Effector CD4-positive, alpha-beta T cell (primary cell): ENCODE results near the gene IL27RA.
"Not testable (repeated sequence)": the region's sequence is repeated elsewhere in the genome, so short reads cannot be mapped to it uniquely, and the experiment has no call there.

Source experiments
- DNase-seq: peaks from one replicate; pipeline ENCODE4 v3.0.0-alpha.2; 2020

Gene IL27RA

DNA sequence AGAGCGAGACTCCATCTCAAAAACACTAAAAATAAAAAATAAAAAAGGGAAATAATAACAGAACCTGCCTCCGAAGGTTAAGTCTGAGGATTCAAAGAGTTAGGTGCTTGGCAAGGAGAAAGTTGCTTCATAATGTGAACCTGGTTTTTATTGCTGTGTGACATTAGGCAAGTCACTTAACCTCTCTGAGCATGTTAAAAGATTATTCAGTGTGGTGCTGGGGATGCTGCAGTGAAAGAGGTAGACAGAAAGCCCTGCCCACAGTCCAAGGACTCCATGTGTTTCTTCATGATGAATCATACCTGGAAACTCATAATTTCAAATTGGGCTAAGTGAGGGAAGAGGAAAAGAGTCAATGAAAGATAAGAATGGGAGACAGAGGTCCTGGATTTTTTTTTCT is 2.4 kb downstream of the IL27RA start:
- no peak for DNase-seq

DNA sequence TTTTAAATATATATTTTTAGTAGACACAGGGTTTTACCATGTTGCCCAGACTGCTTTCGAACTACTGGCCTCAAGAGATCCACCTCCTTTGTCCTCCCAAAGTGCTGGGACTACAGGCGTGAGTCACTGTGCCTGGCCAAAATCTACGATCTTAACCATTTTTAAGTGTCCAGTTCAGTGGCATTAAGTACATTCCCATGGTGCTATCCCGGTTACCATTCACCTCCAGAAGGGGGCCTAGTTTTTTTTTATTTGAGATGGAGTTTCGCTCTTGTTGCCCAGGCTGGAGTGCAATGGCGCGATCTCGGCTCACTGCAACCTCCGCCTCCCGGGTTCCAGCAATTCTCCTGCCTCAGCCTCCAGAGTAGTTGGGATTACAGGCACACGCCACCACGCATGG is 3.6 kb downstream of the IL27RA start:
- DNase-seq: not testable (repeated sequence)

DNA sequence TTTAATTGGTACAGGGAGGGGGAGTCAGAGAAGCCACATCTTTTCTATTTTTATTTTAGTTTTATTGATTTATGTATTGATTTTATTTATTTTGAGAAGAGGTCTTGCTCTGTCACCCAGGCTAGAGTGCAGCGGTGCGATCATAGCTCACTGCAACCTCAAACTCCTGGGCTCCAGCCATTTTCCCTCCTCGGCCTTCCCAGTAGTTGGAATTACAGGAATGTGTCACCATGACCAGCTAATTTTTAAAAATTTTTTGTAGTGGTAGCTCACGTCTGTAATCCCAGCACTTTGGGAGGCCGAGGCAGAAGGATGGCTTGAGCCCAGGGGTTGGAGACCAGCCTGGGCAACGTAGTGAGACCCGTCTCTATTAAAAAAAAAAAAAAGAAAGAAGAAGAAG is 4.1 kb downstream of the IL27RA start:
- no peak for DNase-seq

GRCh38 chr19:14039181-14039580 is 7.6 kb downstream of the IL27RA start:
- no peak for DNase-seq

DNA sequence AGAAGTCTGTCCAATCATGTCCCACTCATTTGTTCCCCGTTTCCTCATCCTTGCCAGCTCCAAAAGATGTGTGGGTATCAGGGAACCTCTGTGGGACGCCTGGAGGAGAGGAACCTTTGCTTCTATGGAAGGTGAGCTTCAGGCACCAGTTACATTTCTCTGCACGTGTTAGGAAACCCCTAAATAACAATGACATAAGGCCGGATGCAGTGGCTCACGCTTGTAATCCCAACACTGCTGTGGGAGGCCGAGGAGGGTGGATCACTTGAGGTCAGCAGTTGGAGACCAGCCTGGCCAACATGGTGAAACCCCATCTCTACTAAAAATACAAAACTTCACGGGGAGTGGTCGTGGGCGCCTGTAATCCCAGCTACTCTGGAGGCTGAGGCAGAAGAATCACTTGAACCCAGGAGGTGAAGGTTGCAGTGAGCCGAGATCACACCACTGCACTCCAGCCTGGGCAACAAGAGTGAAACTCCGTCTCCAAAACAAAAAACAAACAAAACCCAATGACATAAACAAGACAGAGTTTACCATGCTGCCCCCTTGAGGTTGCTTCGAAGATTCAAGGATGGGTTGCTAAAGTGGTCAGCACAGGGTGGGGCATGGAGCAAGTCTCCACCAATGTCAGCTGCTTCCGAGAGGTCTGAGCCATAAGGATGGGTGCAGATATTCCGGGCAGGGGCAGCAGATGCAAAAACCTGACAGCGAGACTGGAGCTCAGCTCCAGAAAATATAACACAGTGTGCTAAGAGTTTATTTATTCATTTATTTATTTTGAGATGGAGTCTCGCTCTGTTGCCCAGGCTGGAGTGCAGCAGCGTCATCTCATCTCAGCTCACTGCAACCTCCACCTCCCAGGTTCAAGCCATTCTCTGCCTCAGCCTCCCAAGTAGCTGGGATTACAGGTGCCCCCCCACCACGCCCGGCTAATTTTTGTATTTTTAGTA is 11.4 kb downstream of the IL27RA start:
- DNase-seq: not testable (repeated sequence)

DNA sequence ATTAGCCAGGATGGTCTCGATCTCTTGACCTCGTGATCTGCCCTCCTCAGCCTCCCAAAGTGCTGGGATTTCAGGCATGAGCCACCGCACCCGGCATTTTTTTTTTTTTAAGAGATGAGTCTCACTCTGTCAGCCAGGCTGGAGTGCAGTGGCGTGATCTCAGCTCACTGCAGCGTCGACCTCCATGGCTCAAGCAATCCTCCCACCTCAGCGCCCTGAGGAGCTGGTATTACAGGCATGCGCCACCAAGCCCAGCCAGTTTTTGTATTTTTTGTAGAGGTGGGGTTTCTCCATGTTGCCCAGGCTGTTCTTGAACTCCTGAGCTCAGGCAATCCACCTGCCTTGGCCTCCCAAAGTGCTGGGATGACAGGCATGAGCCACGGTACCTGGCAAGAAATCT is 16.3 kb downstream of the IL27RA start:
- not testable (repeated sequence) for DNase-seq

- peak; percentile 69 for DNase-seq
These were observed 17.0 kb downstream of the IL27RA start for GRCh38 chr19:14048443-14049153.

- DNase-seq: no peak
These were observed 18.9 kb downstream of the IL27RA start for GRCh38 chr19:14050512-14050911.

GRCh38 chr19:14050961-14051360 is 19.4 kb downstream of the IL27RA start:
- not testable (repeated sequence) for DNase-seq

- no peak for DNase-seq
These were observed 20.4 kb downstream of the IL27RA start for GRCh38 chr19:14051980-14052379.

DNA sequence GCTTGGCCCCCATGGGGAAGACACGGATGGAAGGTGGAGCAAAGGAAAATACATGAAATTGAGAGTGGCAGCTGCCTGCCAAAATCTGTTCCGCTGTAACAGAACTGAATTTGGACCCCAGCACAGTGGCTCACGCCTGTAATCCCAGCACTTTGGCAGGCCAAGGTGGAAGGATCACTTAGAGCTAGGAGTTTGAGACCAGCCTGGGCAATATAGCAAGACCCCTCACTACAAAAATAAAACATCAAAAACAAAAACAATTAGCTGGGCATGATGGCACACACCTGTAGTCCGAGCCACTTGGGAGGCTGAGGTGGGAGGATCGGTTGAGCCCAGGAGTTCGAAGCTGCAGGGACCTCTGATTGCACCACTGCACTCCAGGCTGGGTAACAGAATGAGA is 20.9 kb downstream of the IL27RA start:
- DNase-seq: no peak

GRCh38 chr19:14053032-14053431 is 21.5 kb downstream of the IL27RA start:
- DNase-seq: no peak

GRCh38 chr19:14053500-14053899 is 21.9 kb downstream of the IL27RA start:
- no peak for DNase-seq

DNA sequence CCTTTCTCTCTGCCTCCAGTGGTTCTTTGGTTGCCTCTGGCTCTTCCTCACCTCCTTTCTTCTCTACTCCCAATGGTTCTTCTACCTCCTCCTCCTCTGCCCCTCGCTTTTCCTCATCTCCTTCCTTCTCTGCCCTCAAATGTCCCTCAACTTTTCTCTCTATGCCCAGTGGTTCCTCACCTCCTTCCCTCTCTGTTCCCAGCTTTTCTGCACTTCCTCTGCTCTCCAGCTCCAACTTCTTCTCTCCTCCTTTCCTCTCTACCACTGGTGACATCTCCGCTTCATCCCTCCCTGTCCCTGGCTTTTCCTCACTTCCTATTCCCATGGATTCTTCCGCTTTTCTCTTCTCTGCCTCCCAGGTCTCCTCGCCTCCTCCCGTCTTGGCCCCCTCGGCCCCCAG is 22.5 kb downstream of the IL27RA start:
- no peak for DNase-seq

DNA sequence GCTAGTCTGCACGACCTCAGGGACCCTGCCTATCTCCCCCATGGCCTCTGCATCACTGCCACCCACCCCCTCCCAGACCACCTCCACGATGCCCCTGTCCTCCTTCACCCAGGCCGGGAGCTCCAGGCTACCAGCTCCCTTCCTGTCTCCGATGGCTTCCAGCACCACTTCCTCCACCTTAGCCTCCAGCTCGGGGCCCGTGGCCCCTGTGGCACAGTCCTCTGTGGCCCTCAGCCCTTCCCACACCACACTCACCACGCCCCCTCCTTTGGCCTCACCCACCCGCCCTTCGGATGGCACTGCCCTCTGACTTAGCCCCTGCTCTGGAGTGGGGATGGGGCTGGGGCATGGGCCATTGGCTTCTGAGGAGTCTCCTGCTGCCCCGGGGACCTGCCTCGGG is 23.2 kb downstream of the IL27RA start:
- no peak for DNase-seq

GRCh38 chr19:14055396-14055795 is 23.8 kb downstream of the IL27RA start:
- no peak for DNase-seq

DNA sequence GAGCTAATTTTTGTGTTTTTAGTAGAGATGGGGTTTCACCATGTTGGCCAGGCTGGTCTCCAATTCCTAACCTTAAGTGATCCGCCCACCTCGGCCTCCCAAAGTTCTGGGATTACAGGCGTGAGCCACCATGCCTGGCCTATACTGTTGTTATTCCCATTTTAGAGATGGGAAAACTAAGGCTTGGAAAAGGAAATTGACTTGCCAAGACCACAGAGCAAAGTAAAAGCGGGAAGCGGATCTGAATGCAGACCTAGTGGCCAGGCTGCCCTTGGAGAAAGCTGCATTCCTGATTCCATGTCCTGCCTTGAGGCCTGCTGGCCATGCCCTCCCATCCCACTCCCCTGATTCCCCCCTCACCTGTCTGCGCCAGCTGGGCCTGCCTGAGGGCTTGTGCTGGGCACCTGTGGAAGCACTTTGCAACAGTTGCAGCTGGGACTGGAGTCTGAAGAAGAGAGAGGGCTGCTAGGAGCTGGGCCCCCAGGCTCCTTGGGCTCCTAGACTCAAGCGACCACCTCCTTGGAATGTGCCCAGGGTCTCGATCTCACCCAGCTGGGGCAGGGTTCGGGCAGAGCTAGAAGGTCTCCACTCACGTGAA is 24.6 kb downstream of the IL27RA start:
- DNase-seq: no peak

GRCh38 chr19:14056741-14057356 is 25.3 kb downstream of the IL27RA start:
- no peak for DNase-seq

- no peak for DNase-seq
These were observed 26.9 kb downstream of the IL27RA start for GRCh38 chr19:14058182-14059092.

- peak; percentile 43 for DNase-seq
These were observed 27.5 kb downstream of the IL27RA start for GRCh38 chr19:14059093-14059480.

- DNase-seq: no peak
These were observed 28.1 kb downstream of the IL27RA start for GRCh38 chr19:14059652-14060155.
